ENCODE data around the gene KRT81.
A peak's percentile ranks its signal among the peaks of the same experiment; 100 is the strongest.
"Not testable (repeated sequence)": the region's sequence is repeated elsewhere in the genome, so short reads cannot be mapped to it uniquely, and the experiment has no call there.

The KRT81 gene

GRCh38 chr12:52252175-52252615 lies 39.1 kb downstream of the KRT81 start:
- DNase-seq, result peak; percentile 44

DNA sequence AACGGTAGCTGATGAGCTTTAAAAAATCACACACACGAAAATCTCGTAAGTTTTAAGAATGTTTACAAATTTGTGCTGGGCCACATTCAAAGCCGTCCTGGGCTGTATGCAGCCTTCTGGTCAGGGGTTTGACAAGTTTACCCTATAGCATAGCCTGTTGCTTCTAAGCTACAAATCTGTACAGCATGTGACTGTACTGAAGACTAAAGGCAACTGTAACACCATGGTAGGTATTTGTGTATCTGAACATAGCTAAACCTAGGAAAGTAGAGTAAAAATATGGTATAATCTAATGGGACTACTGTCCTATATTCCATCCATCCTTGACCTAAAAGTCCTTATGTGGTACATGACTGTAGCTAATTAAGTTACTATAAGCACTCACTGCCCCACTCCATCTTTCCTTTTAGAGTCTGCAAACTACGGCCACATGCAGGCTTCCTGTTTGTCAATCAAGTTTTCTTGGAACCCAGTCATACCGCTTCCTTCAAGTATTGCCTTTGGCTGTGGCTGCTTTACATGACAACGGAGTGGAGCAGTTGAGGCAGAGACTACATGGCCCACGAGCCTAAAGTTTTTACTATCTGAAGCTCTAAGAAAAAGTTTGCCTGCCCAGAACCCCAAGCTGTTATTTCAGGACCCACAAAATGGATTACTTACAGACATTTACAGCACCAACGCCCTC lies 39.8 kb downstream of the KRT81 start:
- no peak for DNase-seq

GRCh38 chr12:52250048-52250990 lies 41.0 kb downstream of the KRT81 start:
- no peak for DNase-seq

GRCh38 chr12:52249511-52250047 lies 41.8 kb downstream of the KRT81 start:
- DNase-seq, result no peak

DNA sequence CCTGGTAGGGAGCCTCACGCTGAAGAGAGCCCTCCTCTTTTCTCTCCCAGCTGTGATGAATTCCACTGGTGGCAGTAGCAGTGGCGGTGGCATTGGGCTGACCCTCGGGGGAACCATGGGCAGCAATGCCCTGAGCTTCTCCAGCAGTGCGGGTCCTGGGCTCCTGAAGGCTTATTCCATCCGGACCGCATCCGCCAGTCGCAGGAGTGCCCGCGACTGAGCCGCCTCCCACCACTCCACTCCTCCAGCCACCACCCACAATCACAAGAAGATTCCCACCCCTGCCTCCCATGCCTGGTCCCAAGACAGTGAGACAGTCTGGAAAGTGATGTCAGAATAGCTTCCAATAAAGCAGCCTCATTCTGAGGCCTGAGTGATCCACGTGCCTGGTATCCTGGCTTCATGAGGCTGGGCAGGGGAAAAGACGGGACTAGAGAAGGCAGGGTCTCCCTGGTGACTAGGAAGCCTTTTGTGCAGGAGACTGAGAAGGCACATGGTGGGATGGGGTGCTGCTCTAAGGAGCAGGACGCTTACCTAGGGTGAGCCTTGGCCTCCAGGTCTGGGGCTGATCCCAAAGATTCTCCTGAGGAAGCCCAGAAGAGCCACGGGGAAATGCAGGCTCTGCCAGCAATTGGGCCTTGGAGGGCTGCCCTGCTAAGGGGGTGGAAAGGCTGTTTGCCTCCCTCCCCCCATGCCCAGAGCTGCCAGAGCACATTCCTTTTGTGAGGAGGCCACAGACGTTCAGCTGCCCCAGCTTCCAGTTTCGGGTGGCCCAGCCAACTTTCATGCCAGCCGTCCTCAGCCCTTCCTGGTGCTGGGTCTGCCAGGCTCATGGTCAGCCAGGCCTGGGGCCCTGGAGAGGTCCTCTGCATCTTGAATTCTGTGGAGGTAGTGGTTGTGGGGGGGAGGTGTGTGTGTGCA lies 42.5 kb downstream of the KRT81 start:
- DNase-seq, result peak; percentile 10

GRCh38 chr12:52247622-52248540 lies 43.5 kb downstream of the KRT81 start:
- DNase-seq, result no peak

GRCh38 chr12:52246720-52247621 lies 44.4 kb downstream of the KRT81 start:
- DNase-seq, result no peak

DNA sequence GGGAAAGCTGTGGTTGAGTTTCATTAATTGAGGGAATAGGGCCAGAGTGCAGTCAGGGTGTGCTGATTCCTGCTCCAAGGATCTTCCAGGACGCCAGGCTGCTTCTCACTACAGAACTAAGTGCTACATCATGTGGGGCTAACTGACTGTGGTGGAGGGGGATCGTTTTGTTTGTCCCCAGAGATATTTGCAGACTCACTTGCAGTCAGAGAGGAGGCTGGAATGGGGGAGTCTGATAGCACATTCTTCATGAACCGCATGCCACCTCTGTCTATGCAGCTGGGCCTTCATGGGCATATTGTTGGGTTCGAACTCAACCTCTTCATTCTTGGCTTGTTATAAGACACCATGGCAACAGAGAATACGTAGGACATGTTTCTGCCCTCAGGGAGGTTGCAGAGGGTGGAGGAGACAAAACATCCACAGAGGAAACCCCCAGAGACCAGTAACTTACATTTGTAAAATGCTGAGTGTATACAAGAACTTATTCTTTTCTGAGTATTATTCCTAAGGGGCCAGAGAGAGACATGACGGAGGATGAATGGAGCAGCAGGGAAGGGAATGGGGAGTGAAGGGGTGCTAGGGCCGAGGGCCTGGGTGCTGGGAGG lies 45.3 kb downstream of the KRT81 start:
- no peak for DNase-seq

- no peak for DNase-seq
Observed at GRCh38 chr12:52245259-52245961, 45.9 kb downstream of the KRT81 start.

GRCh38 chr12:52244615-52244994 lies 46.7 kb downstream of the KRT81 start:
- no peak for DNase-seq

DNA sequence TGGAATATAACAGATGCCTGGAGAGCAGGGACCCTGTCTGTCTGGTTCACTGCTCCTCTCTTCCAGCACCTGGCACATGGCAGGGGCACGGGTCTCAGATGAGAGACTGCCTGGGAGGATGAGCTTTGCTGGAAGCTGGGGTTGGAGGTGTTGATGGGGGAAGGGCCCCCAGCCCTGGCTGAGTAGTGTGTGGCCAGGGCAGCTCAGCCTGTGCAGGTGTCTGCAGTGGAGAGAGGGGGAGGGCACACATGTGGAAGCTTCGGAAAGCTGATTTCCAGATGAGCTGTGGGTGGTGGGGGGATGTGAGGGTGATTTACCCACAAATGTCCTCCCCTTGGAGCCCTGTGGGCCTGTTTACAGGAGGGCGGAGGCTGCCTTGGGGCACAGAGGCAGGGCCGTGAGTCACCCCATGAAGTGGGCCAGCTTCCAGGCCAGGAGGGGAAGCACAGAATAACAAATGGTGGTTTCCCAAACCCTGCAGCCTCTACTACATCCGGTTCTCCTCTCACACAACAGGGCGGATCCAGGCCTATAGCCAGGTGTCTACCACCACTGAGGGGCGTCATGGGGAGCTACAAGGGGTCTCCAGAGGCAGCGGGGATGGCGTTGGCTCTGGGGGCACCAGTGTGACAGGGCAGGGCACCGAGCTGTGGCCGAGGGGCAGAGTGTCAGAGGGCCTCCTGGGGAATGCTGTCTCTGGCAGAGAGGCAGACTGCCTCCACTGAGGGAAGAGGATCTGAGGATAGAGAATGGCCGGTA lies 47.3 kb downstream of the KRT81 start:
- DNase-seq, result peak; percentile 80

- DNase-seq, result no peak
Observed at GRCh38 chr12:52243259-52243855, 48.0 kb downstream of the KRT81 start.

- no peak for DNase-seq
Observed at GRCh38 chr12:52242442-52243258, 48.7 kb downstream of the KRT81 start.

GRCh38 chr12:52241205-52241842 lies 50.0 kb downstream of the KRT81 start:
- DNase-seq, result no peak

DNA sequence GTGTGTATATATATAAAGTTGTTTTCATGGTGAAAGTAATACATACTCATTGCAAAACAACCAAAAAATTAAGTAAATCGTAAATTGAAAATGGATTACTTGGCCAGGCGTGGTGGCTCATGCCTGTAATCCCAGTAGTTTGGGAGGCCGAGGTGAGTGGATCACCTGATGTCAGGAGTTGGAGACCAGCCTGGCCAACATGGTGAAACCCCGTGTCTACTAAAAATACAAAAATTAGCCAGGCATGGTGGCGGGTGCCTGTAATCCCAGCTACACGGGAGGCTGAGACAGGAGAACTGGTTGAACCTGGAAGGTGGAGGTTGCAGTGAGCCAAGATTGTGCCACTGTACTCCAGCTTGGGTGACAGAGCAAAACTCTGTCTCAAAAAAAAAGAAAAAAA lies 51.1 kb downstream of the KRT81 start:
- DNase-seq, result not testable (repeated sequence)

- DNase-seq, result no peak
Observed at GRCh38 chr12:52239767-52240166, 51.6 kb downstream of the KRT81 start.

Data from stimulated activated CD8-positive, alpha-beta memory T cell treated with anti-CD3 and anti-CD28 coated beads, Interleukin-4, amount 100 ng/mL, for 48 hours (primary cell).